ENCODE data around the gene ALG12. TPM values are rescaled to one million over a fixed set of nuclear protein-coding genes. Genes with fewer than 3 reads are reported as not detected.
A peak's percentile ranks its signal among the peaks of the same experiment; 100 is the strongest.

Gene ALG12
- total RNA-seq (2014; rRNA removed; shearing (Covaris generic)): 10.6 and 19.6 TPM in 2 replicates

DNA sequence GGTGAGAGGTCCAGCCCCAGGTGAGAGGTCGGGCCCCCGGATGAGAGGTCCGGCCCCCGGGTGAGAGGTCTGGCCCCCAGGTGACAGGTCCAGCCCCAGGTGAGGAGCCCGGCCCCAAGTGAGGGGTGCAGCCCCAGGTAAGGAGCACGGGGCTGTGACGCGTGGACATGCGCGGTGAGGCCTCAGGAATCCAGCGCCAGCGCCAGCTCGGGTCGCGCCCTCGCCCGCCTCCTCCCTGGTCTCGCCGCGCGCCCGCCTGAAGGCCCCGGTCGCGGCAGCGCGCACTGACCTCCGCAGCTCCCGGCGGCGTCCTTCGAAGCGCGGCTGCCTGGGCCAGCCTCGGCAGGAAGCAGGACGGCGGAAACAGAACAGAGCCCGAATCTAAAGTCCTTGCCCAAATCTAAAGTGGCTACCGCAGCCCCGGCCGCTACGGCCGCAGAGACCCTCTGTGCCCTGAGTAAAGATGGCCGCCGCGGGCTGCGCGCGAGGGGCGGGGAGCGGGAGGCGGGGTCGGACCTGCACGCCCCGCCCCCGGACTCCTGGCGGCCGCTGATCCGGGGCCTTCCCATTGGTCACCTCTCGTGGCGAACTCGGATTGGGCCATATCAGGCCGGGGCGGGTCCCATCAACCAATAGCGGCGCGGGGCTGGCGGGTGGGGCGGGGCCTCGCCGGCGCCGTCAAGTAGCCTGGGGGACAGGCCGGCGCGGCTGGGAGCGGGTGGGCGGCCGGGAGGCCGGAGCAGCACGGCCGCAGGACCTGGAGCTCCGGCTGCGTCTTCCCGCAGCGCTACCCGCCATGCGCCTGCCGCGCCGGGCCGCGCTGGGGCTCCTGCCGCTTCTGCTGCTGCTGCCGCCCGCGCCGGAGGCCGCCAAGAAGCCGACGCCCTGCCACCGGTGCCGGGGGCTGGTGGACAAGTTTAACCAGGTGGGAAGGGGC, at the start of gene ALG12, which contains the start of gene CRELD2:
Gene ALG12, minus strand, starts transcription at position 465 of the 937 bp plus-strand sequence. CDS start 4,673 bp downstream, outside the sequence.
Gene CRELD2, plus strand, starts transcription at position 661 of the 937 bp plus-strand sequence. Its CDS starts 136 bp downstream, at position 797.
- H3K9me3 ChIP-seq (replicated peaks): no peaks in the 10 kb centered on the region
- peak within 1 kb of the TSS; percentile 74 for H3K4me3 ChIP-seq
- peak within 1 kb of the TSS; percentile 71 for H3K27ac ChIP-seq
- peak; percentile 98 to 99 for DNase-seq (ENCODE audit: low read depth in 1 of 2, low spot score in 2 of 2)
- peaks cover 7% of the 10 kb centered on the region for H3K4me1 ChIP-seq (replicated peaks)
- no peaks in the 10 kb centered on the region for H3K27me3 ChIP-seq (replicated peaks)
- H3K36me3 ChIP-seq: peaks cover 24% of the 10 kb centered on the region

DNA sequence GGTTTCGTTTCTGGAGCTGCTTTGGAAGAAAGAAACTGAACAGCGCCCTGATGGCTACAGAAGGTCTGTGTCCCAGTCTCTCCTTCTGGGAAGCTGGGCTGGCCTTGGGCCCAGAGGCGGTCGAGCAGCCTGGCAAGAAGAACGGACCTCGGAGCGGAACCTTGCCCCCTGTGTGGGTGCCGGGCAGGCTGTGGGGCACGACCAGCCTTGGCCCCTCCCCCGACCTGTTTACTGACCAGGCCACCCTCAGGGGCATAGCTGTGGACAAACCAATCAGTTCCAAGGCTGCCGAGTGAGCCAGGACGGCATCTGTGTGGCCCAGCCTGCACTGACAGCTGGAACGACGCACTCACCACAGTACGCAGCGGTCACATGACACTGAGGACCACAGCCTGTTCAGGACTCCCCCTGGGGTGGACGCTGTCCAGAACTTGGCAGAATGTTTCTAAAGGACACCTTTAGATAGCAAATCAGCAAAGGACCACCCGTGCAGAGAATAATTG, 49.5 kb upstream of the ALG12 start:
- Histone ChIP-seq H3K27me3 (replicated peaks) (no peaks in the 10 kb centered on the region), H3K4me1 (replicated peaks) (peaks cover 24% of the 10 kb centered on the region), H3K4me3 (no peak overlapping the region), H3K9me3 (replicated peaks) (no peaks in the 10 kb centered on the region), H3K27ac (no peak overlapping the region), H3K36me3 (peaks cover 38% of the 10 kb centered on the region)
- DNase-seq (ENCODE audit: low read depth in 1 of 2, low spot score in 2 of 2): no peak

DNA sequence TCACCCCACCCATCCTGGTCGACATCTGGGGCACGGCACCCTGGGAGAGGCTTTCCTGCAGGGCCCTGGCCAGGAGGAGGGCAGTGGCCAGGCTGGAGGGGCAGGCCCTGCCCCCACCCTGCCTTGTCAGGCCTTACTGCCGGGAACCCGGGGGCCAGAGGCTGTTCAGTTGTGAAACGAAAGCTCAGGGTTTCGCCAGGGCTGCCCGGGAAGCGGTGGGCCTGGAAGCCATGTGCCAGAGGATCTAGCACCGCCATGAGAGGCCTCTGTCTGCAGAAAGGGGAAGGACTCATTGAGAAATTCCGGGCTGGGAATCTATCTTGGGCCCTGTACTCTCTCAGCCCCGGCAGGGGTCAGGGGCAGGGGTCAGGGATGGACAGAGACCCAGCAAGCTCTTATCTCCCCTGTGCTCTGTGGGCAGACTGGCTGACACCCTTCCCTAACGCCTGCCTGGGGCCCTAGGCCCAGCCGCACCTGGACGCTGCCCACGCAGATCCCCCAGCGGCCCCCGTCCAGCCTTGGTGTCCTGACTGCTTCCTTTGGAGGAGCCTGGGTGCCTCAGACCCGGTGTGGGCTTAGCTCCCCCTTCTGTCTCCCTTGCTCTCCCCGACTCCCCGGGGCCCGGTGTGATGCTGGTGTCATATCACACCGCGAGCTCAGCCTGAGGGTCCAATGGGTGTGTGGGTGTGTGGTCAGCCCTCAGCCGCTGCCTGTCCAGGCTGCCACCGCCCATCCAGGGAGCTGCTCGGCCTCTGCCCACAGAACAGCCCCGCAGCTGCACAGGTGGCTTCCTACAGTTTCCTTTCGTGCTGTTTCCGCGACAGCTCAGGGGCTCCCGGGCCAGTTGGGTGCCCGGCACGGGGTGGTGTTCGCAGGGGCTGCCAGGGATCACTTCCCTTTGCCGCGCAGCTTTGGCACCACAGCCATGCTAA, 48.8 kb upstream of the ALG12 start:
- H3K9me3 ChIP-seq (replicated peaks): no peaks in the 10 kb centered on the region
- H3K36me3 ChIP-seq: peaks cover 43% of the 10 kb centered on the region
- H3K4me3 ChIP-seq: no peak overlapping the region
- H3K4me1 ChIP-seq (replicated peaks): peaks cover 29% of the 10 kb centered on the region
- no peak overlapping the region for H3K27ac ChIP-seq
- no peak for DNase-seq (ENCODE audit: low read depth in 1 of 2, low spot score in 2 of 2)
- H3K27me3 ChIP-seq (replicated peaks): no peaks in the 10 kb centered on the region

DNA sequence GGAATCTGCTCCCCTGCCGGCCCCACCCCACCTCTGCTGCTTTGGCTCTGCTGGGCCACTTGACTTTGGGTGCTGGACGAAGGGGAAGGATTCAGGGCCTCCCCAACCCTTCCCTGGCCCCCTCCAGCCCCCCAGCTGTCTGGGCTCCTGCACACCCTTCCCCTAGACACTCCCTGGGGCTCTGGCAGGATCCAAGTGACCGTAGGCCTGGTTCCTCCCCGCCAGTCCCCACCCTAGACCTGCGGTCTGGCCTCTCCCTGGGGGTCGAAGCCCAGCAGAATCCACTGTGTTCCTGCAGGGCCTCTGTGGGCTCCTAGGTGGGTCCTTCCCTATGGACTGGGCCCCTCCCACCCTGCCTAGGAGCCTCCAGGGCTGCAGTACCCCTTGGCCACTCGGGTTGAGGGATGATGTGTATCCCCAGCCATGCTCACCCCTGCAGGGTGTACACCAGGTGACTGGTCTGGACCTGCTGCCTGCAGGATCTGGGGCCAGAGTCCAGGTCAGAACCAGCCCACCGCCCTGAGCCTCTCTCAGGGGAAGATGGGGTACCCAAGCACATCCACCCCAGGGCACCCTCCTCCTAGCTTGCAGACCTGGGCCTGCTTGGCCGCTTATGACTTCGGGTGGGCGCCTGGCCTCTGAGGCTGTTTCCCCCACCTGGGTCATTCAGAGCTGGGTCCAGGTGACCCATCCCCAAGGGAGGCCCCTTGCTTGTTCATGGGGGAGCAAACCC, 48.0 kb upstream of the ALG12 start:
- no peaks in the 10 kb centered on the region for H3K9me3 ChIP-seq (replicated peaks)
- H3K4me3 ChIP-seq: no peak overlapping the region
- DNase-seq (ENCODE audit: low read depth in 1 of 2, low spot score in 2 of 2): no peak
- no peak overlapping the region for H3K27ac ChIP-seq
- H3K4me1 ChIP-seq (replicated peaks): peaks cover 31% of the 10 kb centered on the region
- no peaks in the 10 kb centered on the region for H3K27me3 ChIP-seq (replicated peaks)
- peaks cover 51% of the 10 kb centered on the region for H3K36me3 ChIP-seq

DNA sequence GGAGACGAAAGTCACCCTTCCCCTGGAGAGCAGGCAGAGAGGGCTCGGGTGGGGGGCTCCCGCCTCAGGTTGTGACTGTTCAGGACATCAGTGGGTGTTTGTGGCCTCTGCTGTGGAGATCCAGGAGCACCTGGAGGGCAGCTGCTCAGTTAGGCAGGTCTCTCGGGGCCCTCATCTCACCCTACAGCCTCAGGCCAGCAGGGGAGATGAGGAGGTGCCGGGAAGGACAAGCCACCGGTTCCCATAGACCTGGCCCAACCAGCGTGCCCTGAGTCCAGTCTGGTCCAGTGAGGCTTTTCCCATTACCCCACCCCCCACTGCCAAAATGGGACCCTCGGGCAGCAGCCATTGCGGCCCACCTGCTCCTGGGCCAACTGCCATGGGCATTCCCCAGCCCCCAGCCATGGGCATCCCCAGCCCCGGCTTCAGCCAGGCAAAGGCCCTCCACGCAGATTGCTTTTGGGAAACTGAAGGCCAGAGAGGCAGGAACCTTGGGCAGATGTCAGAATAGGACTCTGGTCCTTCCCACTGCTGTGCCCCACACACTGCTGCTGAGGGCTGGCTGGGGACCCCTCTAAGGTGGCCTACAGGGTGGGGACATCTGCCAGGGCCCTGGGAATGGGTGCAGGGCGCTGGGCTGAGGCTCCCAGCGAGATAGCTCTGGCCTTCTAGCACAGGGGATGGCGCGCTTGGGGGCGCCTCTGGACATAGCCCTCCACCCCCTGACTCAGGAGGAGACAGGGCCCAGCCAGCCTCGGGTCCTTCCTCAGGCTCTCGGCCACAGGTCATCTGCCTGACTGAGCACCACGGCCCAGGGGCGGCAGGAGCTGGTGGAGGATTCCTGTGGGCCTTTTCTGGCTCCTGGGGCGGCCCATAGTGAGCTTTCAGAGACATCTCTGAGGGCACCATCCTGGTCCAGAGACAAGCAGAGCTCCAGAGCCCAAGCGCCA, 47.1 kb upstream of the ALG12 start:
- H3K9me3 ChIP-seq (replicated peaks): no peaks in the 10 kb centered on the region
- no peak overlapping the region for H3K27ac ChIP-seq
- H3K36me3 ChIP-seq: peaks cover 57% of the 10 kb centered on the region
- peaks cover 25% of the 10 kb centered on the region for H3K4me1 ChIP-seq (replicated peaks)
- DNase-seq (ENCODE audit: low read depth in 1 of 2, low spot score in 2 of 2): no peak
- no peaks in the 10 kb centered on the region for H3K27me3 ChIP-seq (replicated peaks)
- no peak overlapping the region for H3K4me3 ChIP-seq

DNA sequence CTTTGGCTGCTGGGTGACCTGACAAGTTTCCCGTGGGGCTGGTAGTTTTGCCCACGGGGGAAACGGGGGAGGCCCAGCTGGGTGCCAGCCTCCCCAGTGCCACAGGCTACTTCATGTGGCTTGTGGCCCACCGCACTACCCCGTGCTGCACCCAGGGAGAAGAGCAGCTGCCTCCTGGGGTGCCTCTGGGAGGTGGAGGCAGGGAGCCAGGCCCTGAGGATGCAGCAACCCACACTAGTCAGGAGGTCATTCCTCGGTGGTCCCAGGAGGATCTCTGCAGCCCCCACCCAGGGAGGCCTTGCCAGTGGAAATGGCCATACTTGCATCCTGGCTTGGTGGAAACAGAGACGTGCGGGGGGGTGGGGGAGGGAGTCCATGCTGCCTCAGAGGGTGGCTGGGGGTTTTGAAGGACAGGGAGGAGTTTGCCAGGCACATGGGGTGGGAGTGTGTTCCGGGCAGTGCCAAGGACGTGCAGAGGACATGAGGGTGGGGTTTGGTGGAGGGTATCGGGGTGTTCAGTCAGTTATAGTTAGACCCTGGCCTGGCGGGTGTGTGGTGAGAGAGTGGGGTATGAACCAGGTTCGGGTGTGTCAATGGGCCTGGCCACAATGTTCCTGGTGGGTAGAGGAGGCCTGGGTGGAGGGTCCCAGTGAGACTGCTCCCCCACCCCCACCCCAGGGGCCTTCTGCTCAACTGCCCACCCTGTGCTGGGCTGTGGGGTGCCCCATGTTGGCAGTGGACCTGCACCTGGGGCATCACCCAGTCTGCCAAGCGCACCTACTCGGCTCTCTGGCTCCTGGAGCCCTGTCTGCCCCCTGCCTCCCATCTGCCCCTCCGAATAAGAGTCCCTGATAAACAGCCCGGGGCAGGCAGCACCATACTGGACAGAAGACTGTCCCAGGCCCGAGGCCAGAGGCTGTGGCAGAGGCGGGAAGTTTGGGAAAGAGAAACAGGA, 46.2 kb upstream of the ALG12 start:
- H3K9me3 ChIP-seq (replicated peaks): no peaks in the 10 kb centered on the region
- no peak overlapping the region for H3K4me3 ChIP-seq
- DNase-seq (ENCODE audit: low read depth in 1 of 2, low spot score in 2 of 2): no peak
- H3K27me3 ChIP-seq (replicated peaks): no peaks in the 10 kb centered on the region
- H3K36me3 ChIP-seq: peaks cover 57% of the 10 kb centered on the region
- H3K4me1 ChIP-seq (replicated peaks): peaks cover 29% of the 10 kb centered on the region
- no peak overlapping the region for H3K27ac ChIP-seq

DNA sequence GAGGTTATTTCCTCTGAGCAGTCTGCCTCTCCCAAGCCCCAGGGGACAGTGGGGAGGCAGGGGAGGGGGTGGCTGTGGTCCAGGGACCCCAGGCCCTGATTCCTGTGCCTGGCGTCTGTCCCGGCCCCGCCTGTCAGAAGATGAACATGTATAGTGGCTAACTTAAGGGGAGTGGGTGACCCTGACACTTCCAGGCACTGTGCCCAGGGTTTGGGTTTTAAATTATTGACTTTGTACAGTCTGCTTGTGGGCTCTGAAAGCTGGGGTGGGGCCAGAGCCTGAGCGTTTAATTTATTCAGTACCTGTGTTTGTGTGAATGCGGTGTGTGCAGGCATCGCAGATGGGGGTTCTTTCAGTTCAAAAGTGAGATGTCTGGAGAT, 45.4 kb upstream of the ALG12 start:
- Histone ChIP-seq H3K4me3 (no peak overlapping the region), H3K27me3 (replicated peaks) (no peaks in the 10 kb centered on the region), H3K4me1 (replicated peaks) (peaks cover 33% of the 10 kb centered on the region), H3K9me3 (replicated peaks) (no peaks in the 10 kb centered on the region), H3K27ac (no peak overlapping the region), H3K36me3 (peaks cover 57% of the 10 kb centered on the region)
- DNase-seq (ENCODE audit: low read depth in 1 of 2, low spot score in 2 of 2): no peak

DNA sequence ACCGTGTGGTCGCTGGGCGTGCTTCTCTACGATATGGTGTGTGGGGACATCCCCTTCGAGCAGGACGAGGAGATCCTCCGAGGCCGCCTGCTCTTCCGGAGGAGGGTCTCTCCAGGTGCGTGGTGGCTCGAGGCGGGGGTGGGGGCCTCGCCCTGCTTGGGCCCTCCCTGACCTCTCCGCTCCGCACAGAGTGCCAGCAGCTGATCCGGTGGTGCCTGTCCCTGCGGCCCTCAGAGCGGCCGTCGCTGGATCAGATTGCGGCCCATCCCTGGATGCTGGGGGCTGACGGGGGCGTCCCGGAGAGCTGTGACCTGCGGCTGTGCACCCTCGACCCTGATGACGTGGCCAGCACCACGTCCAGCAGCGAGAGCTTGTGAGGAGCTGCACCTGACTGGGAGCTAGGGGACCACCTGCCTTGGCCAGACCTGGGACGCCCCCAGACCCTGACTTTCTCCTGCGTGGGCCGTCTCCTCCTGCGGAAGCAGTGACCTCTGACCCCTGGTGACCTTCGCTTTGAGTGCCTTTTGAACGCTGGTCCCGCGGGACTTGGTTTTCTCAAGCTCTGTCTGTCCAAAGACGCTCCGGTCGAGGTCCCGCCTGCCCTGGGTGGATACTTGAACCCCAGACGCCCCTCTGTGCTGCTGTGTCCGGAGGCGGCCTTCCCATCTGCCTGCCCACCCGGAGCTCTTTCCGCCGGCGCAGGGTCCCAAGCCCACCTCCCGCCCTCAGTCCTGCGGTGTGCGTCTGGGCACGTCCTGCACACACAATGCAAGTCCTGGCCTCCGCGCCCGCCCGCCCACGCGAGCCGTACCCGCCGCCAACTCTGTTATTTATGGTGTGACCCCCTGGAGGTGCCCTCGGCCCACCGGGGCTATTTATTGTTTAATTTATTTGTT, 44.8 kb upstream of the ALG12 start:
- H3K27ac ChIP-seq: peak overlapping the region; percentile 82
- H3K27me3 ChIP-seq (replicated peaks): no peaks in the 10 kb centered on the region
- H3K4me1 ChIP-seq (replicated peaks): peaks cover 33% of the 10 kb centered on the region
- peak overlapping the region; percentile 88 for H3K4me3 ChIP-seq
- peaks cover 57% of the 10 kb centered on the region for H3K36me3 ChIP-seq
- no peak for DNase-seq (ENCODE audit: low read depth in 1 of 2, low spot score in 2 of 2)
- no peaks in the 10 kb centered on the region for H3K9me3 ChIP-seq (replicated peaks)

DNA sequence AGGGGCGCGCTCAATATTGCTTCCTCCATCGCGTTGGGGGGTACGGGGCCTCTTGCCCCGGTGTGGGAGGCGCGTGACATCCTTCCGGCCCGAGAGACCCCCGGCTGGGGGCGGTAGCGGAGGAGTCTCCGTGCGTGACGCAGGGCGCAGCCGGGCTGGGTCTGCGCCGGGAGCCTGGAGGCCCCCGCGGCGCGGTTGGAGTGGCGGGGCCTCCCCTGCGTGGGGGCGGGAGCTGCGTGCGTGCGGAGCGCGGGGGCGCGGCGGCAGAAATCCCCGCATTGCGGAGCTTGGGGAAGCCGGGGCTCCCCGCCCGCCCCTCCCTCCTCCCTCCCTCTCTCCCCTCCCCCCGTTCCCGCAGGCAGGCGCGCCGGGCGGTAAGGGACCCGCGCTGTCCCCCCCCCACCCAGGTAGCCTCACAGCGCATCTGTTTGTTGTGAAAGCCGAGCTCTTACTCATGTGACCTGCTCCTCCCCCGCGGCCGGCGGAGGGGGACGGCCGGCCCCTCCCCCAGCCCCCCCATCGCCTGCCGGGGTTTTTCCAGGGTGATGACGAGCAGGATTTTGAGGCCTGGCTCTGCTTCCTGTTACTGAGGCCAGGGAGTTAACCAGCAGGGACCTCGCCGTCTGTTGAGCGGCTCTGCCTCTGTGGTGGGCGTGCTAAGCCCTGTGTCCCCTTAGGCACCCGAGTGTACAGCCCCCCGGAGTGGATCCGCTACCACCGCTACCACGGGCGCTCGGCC, 43.9 kb upstream of the ALG12 start:
- peaks cover 57% of the 10 kb centered on the region for H3K36me3 ChIP-seq
- peak overlapping the region; percentile 88 for H3K4me3 ChIP-seq
- peak; percentile 73 to 91 for DNase-seq (ENCODE audit: low read depth in 1 of 2, low spot score in 2 of 2)
- peaks cover 33% of the 10 kb centered on the region for H3K4me1 ChIP-seq (replicated peaks)
- H3K9me3 ChIP-seq (replicated peaks): no peaks in the 10 kb centered on the region
- H3K27ac ChIP-seq: peak overlapping the region; percentile 82
- H3K27me3 ChIP-seq (replicated peaks): no peaks in the 10 kb centered on the region

DNA sequence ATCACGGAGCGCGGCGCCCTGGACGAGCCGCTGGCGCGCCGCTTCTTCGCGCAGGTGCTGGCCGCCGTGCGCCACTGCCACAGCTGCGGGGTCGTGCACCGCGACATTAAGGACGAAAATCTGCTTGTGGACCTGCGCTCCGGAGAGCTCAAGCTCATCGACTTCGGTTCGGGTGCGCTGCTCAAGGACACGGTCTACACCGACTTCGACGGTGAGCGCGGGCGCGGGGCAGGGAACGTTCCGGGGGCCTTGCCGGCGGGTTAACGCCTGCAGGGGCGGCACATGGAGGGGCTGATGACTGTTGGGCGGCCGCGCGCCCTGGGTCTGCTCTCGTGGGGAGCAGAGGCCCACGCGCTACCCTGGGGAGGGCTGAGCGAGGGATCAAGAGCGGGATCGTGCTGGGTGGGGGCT, 43.4 kb upstream of the ALG12 start:
- Histone ChIP-seq H3K4me3 (peak overlapping the region; percentile 88), H3K4me1 (replicated peaks) (peaks cover 33% of the 10 kb centered on the region), H3K27me3 (replicated peaks) (no peaks in the 10 kb centered on the region), H3K9me3 (replicated peaks) (no peaks in the 10 kb centered on the region), H3K36me3 (peaks cover 55% of the 10 kb centered on the region), H3K27ac (no peak overlapping the region)
- peak in 1 of 2 experiments; percentile 45 for DNase-seq (ENCODE audit: low read depth in 1 of 2, low spot score in 2 of 2)

Data from SJSA1 (cell line).